ENCODE data around the gene RNASET2. TPM values are rescaled to one million over a fixed set of nuclear protein-coding genes. Genes with fewer than 3 reads are reported as not detected.

The RNASET2 gene
- total and polyA plus RNA-seq, 12 donors: 19.4 to 218 (median 59.6) TPM

DNA sequence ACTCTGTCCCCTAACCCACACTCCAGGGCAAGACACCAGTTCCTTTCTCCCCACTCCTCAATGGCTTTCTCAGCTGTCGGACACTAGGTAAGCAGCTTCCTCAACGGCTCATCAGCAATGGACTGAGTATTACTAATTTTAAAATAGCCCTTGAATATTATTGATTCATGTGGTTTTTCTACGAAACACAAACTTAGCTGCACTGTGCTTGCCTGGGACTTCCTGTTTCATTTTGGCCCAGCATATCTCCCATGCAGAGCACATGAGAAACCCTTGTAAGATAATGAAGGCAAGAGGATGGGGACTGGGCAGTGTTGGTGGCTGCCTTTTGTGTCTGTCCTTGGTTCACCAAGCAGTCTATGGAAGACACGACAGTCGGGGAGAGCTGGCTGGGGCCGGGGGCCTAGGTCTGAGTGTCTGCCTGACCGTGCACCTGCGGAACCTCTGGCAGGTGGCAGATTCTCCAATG, 48.9 kb downstream of the RNASET2 start:
- Histone ChIP-seq H3K27ac (no peak overlapping the region), H3K4me3 (no peak overlapping the region), H3K27me3 (no peaks in the 10 kb centered on the region), H3K4me1 (replicated peaks in 1 of 2) (no peaks in the 10 kb centered on the region), H3K36me3 (replicated peaks in 1 of 2) (no peaks in the 10 kb centered on the region), H3K9me3 (replicated peaks in 1 of 3) (no peaks in the 10 kb centered on the region)
- TF ChIP-seq, protein P1, sequence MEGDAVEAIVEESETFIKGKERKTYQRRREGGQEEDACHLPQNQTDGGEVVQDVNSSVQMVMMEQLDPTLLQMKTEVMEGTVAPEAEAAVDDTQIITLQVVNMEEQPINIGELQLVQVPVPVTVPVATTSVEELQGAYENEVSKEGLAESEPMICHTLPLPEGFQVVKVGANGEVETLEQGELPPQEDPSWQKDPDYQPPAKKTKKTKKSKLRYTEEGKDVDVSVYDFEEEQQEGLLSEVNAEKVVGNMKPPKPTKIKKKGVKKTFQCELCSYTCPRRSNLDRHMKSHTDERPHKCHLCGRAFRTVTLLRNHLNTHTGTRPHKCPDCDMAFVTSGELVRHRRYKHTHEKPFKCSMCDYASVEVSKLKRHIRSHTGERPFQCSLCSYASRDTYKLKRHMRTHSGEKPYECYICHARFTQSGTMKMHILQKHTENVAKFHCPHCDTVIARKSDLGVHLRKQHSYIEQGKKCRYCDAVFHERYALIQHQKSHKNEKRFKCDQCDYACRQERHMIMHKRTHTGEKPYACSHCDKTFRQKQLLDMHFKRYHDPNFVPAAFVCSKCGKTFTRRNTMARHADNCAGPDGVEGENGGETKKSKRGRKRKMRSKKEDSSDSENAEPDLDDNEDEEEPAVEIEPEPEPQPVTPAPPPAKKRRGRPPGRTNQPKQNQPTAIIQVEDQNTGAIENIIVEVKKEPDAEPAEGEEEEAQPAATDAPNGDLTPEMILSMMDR (IDR thresholded peaks at IDR 0.05): no peak
- TF ChIP-seq POLR2A (IDR thresholded peaks at IDR 0.05): no peak
- DNase-seq: no peak
- WGBS, 4 donors: 78 to 87% (median 80%) methylated on average over 8 of the region's 8 CpGs
- intact Hi-C loops (cut with DNase I): no loop called here

DNA sequence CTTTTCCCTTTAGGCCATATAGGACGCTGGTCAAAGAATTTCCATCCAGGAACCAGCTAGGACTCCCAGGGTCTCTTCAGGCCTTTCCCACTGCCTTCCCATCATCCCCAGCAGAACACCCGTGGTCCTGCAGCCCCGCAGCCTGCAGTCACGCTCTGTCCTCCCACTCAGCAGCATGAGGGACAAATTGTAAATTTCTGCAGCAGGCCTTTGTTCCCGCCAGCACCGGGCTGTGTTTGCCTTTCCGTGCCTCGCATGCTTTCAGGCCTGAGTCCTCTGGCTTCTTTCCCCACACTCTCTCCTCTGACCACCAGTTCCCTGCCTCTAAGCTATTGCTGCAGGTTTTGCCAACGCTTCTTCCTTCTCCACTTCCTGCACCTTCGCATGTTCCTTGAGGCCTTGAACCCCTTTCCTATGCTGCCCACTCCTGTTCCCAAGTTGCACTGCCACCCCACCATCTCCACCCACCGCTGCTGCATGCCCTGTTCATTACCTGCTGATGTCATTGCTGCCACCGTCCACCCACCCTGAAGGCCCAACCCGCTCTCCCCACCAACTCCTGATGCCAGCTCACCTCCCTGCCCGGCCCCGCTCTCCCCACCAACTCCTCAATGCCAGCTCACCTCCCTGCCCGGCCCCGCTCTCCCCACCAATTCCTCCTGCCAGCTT, 49.8 kb downstream of the RNASET2 start:
- 85 to 90% (median 89%) methylated on average over 17 of the region's 17 CpGs for WGBS, 4 donors
- intact Hi-C loops (cut with DNase I): no loop called here
- H3K36me3 ChIP-seq (replicated peaks in 1 of 2): no peaks in the 10 kb centered on the region
- no peak overlapping the region for H3K27ac ChIP-seq
- no peak for TF ChIP-seq POLR2A (IDR thresholded peaks at IDR 0.05)
- TF ChIP-seq, protein P1 (IDR thresholded peaks at IDR 0.05): no peak
- H3K9me3 ChIP-seq (replicated peaks in 1 of 3): no peaks in the 10 kb centered on the region
- H3K4me3 ChIP-seq: no peak overlapping the region
- DNase-seq: no peak
- no peaks in the 10 kb centered on the region for H3K27me3 ChIP-seq
- no peaks in the 10 kb centered on the region for H3K4me1 ChIP-seq (replicated peaks in 1 of 2)

DNA sequence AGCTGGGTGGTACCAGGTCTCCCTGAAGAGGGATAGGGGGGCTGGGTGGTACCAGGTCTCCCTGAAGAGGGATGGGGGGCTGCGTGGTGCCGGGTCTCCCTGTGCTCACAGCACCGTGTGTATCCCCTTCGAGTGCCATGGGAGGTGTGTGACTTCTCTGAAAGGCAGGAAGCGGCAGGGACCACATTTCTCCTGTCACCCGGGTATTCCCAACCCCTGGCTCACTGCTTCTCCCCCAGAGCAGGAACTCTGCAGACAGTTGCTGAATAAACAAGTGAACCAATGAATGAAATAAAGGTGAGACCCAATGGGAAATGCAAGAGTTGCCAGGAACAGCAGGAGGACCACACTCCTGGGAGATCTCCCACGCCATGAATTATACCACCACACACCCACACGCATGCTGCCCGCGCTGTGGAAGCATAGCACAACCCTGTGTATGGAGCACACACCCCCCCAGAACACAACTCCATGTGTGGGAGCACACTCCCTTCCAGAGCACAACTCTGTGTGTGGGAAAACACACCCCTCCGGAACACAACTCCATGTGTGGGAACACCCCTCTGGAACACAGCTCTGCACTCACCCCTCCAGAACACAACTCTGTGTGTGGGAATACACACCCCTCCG, 50.7 kb downstream of the RNASET2 start:
- Histone ChIP-seq H3K4me1 (replicated peaks in 1 of 2) (no peaks in the 10 kb centered on the region), H3K9me3 (replicated peaks in 1 of 3) (no peaks in the 10 kb centered on the region), H3K4me3 (no peak overlapping the region), H3K36me3 (replicated peaks in 1 of 2) (no peaks in the 10 kb centered on the region), H3K27ac (no peak overlapping the region), H3K27me3 (no peaks in the 10 kb centered on the region)
- intact Hi-C loops (cut with DNase I): no loop called here
- no peak for DNase-seq
- 83 to 90% (median 85%) methylated on average over 10 to 12 of the region's 12 CpGs for WGBS, 4 donors
- TF ChIP-seq, protein P1 (IDR thresholded peaks at IDR 0.05): no peak
- no peak for TF ChIP-seq POLR2A (IDR thresholded peaks at IDR 0.05)

DNA sequence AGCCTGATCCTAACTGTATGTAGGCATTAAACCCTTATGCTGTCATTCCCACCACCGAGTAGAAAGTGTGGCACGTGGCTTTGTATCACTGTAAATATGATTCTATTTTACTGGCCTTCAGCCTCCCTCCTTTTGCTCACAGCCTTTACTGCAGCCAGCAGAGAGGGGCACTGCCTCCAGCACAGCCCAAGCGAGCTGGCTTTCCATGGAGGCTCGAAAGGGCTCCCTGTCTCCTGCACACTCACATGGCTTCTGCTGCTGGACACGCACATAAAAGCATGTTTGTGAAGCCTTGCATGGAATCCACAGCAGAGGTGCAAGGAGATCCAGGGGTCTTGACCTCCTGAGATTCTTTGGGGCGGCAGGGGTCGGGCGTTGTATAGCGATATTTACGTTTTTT, 51.3 kb downstream of the RNASET2 start:
- no peaks in the 10 kb centered on the region for H3K27me3 ChIP-seq
- no peaks in the 10 kb centered on the region for H3K9me3 ChIP-seq (replicated peaks in 1 of 3)
- no peaks in the 10 kb centered on the region for H3K36me3 ChIP-seq (replicated peaks in 1 of 2)
- H3K4me3 ChIP-seq: no peak overlapping the region
- no peak for DNase-seq
- TF ChIP-seq, protein P1 (IDR thresholded peaks at IDR 0.05): no peak
- no peak for TF ChIP-seq POLR2A (IDR thresholded peaks at IDR 0.05)
- H3K4me1 ChIP-seq (replicated peaks in 1 of 2): no peaks in the 10 kb centered on the region
- no peak overlapping the region for H3K27ac ChIP-seq
- intact Hi-C loops (cut with DNase I): no loop called here
- WGBS, 4 donors: 64 to 78% (median 74%) methylated on average over 10 of the region's 10 CpGs

Measured in adrenal gland (tissue), 12 donors.